Naive B cell (primary cell): Measurements from ENCODE around the gene SF3A1. TPM values are rescaled to one million over a fixed set of nuclear protein-coding genes. Genes with fewer than 3 reads are reported as not detected.

Source experiments
- ATAC-seq, 2 donors: fragments of 150-1000 bp; cut with Tn5 transposase; 2 replicates each; pipeline ENCODE4 v1.10.0; 2021; ENCODE audit warnings: low read depth in 2 of 2, mild to moderate bottlenecking in 2 of 2, moderate library complexity in 2 of 2
- DNase-seq: peaks from one replicate; pipeline ENCODE4 v3.0.0; 2022
- H3K27ac Mint-ChIP-seq, 6 donors: one replicate each; pipeline ENCODE4 v1.8.0; 2020 to 2022; ENCODE audit warnings: mild to moderate bottlenecking in 6 of 6, mixed read lengths in 6 of 6, moderate library complexity in 5 of 6, inconsistent platforms in 2 of 6
- H3K27me3 Mint-ChIP-seq, 3 donors: one replicate each; pipeline ENCODE4 v1.8.0; 2021 to 2022; ENCODE audit warnings: mixed read lengths in 3 of 3, mild to moderate bottlenecking in 1 of 3
- H3K36me3 Mint-ChIP-seq, 2 donors: one replicate each; pipeline ENCODE4 v1.8.0; 2020 to 2022; ENCODE audit warnings: mixed read lengths in 2 of 2, inconsistent platforms in 1 of 2, mild to moderate bottlenecking in 1 of 2
- H3K4me1 Mint-ChIP-seq, 3 donors: one replicate each; pipeline ENCODE4 v1.8.0; 2020 to 2022; ENCODE audit warnings: mixed read lengths in 3 of 3, inconsistent platforms in 1 of 3, mild to moderate bottlenecking in 1 of 3, moderate library complexity in 1 of 3
- H3K4me3 Mint-ChIP-seq, 8 donors: one replicate each; pipeline ENCODE4 v1.8.0; 2020 to 2022; ENCODE audit warnings: mild to moderate bottlenecking in 8 of 8, mixed read lengths in 8 of 8, moderate library complexity in 8 of 8, inconsistent platforms in 2 of 8
- H3K9me3 Mint-ChIP-seq, 7 donors: one replicate each; pipeline ENCODE4 v1.8.0; 2020 to 2022; ENCODE audit warnings: mixed read lengths in 7 of 7, mild to moderate bottlenecking in 5 of 7, inconsistent platforms in 2 of 7, moderate library complexity in 1 of 7
- polyA plus RNA-seq, 6 donors: library from polyadenylated mRNA; unstranded; fragments of 300-500 nt; fragmentation: Illumina TruSeq; gene quantifications; one replicate each; pipeline ENCODE4 v1.2.3, GENCODE V29; 2021; ENCODE audit warnings: low read depth in 6 of 6

The SF3A1 gene
- polyA plus RNA-seq, 6 donors from 2014 or later, result 34.1 to 110 (median 80.3) TPM

DNA sequence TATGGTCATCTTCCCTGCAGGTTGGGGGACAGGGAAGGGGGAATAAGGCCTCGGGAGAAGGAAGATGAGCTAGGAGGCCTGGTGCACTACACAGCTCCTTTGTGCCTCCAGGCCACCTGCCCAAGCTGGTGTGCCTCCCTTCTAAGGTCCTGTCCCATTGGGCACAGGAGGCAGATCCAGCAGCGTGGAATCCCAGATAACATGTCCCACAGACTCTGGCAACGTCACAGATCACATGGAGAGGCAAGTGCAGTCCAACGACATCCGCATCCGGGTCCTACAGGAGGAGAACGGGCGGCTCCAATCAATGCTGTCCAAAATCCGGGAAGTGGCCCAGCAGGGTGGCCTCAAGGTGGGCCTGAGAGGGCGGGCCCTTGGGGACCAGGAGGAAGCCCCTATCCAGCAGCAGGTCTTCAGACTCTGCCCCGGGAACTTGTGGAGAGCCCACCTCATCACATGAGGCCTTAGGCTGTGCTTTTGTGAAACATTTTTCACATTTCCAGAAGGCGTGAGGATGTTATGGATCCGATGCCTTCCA is 18.7 kb upstream of the SF3A1 start:
- ATAC-seq (no peak), DNase-seq (no peak)
- no peak overlapping the region for H3K27ac Mint-ChIP-seq
- H3K4me1 Mint-ChIP-seq, result peaks cover 1 to 7% (median 5%) of the 10 kb centered on the region in 3 donors
- no peaks in the 10 kb centered on the region for H3K36me3 Mint-ChIP-seq
- H3K9me3 Mint-ChIP-seq, result no peaks in the 10 kb centered on the region
- H3K27me3 Mint-ChIP-seq, result no peaks in the 10 kb centered on the region
- H3K4me3 Mint-ChIP-seq, result no peak overlapping the region

DNA sequence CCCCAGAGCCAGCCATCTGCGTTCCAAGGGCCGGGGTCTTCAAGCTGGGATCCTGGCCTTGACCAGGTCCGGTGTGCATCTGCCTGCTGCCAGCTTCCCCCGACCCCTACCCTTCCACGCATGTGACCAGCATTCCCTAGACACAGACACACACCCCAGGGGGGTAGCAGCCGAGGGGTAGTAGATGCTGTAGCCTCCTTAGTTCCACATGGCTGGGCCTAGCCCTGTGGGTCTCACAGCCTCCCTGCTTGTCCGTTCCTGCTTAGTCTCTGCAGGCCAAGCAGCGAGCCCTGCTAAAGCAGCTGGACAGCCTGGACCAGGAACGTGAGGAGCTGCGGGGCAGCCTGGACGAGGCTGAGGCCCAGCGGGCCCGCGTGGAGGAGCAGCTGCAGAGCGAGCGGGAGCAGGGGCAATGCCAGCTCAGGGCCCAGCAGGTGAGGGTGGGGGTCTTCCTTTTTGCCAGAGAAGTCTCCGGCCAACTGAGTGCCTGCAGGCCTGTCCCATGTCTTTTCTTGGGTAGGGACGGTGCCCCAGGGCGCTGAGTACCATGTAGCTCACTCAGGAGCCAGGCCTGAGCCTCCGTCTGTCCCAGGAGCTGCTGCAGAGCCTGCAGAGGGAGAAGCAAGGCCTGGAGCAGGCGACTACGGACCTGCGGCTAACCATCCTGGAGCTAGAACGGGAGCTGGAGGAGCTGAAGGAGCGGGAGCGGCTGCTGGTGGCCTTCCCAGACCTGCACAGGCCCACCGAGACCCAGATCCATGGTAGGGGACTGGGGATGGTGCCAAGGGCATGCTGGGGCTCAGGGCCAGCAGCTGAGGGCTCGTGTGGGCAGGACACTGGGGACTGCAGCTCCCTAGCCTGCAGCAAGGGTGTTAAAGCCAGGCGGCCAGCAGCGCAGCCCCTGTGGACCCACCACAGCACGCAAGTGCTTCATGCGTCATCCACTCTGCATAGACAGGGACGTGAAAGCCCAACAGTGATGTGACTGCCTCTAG is 16.9 kb upstream of the SF3A1 start:
- Mint-ChIP-seq H3K36me3 (no peaks in the 10 kb centered on the region), H3K4me1 (no peaks in the 10 kb centered on the region), H3K27me3 (no peaks in the 10 kb centered on the region), H3K4me3 (no peak overlapping the region), H3K27ac (peak overlapping the region in 1 of 6 donors; percentile 74), H3K9me3 (no peaks in the 10 kb centered on the region)
- DNase-seq, result no peak
- ATAC-seq, result no peak

DNA sequence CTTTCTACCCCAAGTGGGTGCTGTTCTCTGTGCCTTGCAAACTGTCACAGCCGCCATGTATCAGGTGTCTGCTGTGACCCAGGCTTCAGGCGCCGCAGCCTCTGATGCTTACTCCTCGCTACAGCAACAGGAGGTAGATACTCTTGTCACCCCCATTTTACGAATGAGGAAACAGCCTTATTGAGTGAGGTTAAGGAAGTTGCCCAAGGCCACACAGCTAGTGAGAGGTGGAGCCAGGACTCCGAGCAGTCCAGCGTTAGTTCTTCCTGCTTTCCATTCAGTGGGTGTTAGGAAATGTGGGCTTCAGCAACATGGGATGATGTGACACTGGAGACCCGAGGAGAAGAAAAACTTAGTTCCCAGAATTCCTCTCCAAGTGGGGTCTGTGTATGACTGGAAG is 16.2 kb upstream of the SF3A1 start:
- H3K9me3 Mint-ChIP-seq, result no peaks in the 10 kb centered on the region
- H3K4me3 Mint-ChIP-seq, result no peak overlapping the region
- no peaks in the 10 kb centered on the region for H3K36me3 Mint-ChIP-seq
- no peaks in the 10 kb centered on the region for H3K27me3 Mint-ChIP-seq
- H3K27ac Mint-ChIP-seq, result peak overlapping the region in 1 of 6 donors; percentile 41
- no peaks in the 10 kb centered on the region for H3K4me1 Mint-ChIP-seq
- DNase-seq, result no peak
- ATAC-seq, result no peak

DNA sequence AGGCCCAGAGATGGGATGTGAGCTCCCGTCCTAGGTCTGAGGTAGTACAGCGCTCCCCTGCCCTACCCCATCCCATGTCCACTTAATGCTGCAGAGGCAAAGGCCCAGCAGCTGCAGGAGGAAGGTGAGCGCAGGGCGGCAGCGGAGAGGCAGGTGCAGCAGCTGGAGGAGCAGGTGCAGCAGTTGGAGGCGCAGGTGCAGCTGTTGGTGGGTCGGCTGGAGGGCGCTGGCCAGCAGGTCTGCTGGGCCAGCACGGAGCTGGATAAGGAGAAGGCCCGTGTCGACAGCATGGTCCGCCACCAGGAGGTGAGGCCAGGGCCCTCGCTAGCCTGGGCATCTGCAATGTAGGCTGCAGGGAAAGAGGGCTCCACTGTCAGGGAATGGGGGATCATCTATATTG is 15.3 kb upstream of the SF3A1 start:
- no peaks in the 10 kb centered on the region for H3K4me1 Mint-ChIP-seq
- no peak overlapping the region for H3K4me3 Mint-ChIP-seq
- no peaks in the 10 kb centered on the region for H3K9me3 Mint-ChIP-seq
- H3K27me3 Mint-ChIP-seq, result no peaks in the 10 kb centered on the region
- H3K27ac Mint-ChIP-seq, result peak overlapping the region in 1 of 6 donors; percentile 64
- H3K36me3 Mint-ChIP-seq, result no peaks in the 10 kb centered on the region
- DNase-seq (no peak), ATAC-seq (no peak)

DNA sequence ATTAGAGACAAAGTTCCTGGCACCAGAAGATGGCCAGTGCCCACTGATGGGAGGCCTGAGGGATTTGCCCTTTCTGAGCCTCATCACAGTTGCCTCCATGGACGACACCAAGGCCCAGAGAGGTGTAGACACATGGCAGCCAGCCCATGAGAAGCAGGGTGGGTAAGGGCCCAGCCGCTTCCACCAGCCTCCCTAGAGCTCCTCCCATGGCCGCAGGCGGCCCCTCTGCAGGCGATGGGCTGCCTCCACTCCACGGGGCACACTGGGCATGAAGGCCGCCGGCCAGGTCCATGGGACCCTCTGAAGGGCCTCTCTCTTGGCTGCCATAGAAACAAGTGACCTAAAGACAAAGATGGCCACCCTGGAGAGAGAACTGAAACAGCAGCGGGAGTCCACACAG is 14.6 kb upstream of the SF3A1 start:
- Mint-ChIP-seq H3K4me1 (peaks cover 0 to 3% (median 0%) of the 10 kb centered on the region in 3 donors), H3K4me3 (no peak overlapping the region), H3K27ac (peak overlapping the region in 1 of 6 donors; percentile 20), H3K9me3 (no peaks in the 10 kb centered on the region), H3K36me3 (no peaks in the 10 kb centered on the region), H3K27me3 (no peaks in the 10 kb centered on the region)
- ATAC-seq, result no peak
- DNase-seq, result no peak

DNA sequence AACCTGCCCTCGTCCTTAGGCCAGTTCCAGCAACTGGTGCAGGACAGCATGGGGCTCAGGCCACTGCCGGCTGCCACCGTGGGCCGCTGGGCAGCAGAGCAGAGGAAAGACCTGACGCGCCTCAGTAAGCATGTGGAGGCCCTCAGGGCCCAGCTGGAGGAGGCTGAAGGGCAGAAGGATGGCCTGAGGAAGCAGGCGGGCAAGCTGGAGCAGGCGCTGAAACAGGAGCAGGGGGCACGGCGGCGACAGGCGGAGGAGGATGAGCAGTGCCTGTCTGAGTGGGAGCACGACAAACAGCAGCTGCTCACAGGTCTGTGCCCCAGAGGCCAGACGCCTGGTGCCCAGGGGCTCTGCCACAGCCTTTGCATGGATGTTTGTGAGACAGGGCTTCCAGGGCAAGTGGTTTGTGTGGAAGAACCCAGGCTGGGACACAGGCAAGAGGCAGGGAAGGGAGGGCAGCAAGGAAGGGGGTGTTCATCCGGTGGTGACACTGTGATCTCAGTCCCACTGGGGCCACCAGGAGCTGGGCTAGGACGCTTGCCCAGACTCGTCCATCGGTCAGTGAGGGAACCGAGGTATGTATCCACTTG is 14.0 kb upstream of the SF3A1 start:
- Mint-ChIP-seq H3K36me3 (no peaks in the 10 kb centered on the region), H3K4me3 (no peak overlapping the region), H3K27me3 (no peaks in the 10 kb centered on the region), H3K9me3 (no peaks in the 10 kb centered on the region), H3K27ac (peak overlapping the region in 1 of 6 donors; percentile 20), H3K4me1 (peaks cover 0 to 3% (median 0%) of the 10 kb centered on the region in 3 donors)
- ATAC-seq (no peak), DNase-seq (no peak)

DNA sequence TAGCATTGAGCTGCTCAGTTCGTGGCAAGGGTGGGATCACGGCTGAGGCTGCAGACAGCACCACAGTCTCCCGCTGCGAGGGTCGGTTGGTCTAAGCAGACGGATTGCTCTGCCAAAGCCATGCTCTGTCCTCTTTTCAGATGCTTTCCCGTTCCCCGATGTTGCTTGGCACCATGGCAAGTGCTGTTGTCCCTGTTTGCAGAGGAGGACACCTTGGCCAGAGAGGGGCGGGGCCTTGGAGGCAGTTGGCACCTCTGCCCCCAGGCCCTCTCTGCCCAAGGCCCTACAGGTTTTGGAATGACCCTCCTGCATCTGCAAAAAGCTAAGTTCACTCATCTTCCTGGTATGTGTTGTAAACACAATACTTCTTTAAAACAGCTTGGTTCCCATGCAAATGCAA is 11.7 kb upstream of the SF3A1 start:
- no peak overlapping the region for H3K4me3 Mint-ChIP-seq
- ATAC-seq, result no peak
- H3K36me3 Mint-ChIP-seq, result no peaks in the 10 kb centered on the region
- H3K27ac Mint-ChIP-seq, result no peak overlapping the region
- H3K9me3 Mint-ChIP-seq, result no peaks in the 10 kb centered on the region
- no peaks in the 10 kb centered on the region for H3K27me3 Mint-ChIP-seq
- DNase-seq, result no peak
- peaks cover 0 to 3% (median 0%) of the 10 kb centered on the region in 3 donors for H3K4me1 Mint-ChIP-seq

DNA sequence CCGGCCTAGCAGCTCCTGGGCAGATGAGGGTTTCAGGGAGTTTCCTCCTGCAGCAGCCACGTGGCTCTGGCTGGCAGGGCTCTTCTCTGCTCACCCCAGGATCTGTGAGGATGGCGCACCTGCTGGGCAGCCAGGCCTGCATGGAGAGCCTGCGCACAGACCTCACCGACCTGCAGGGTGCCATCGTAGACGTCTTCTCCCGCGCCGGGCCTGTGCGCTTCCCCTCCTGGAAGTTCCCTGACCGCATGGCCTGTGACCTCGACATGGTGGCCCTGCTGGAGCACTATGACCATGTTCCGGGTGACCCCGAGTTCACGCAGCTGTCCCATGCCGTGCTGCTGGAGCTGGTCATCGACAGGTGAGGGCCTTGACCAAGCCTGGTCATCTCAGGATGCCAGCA is 9.2 kb upstream of the SF3A1 start:
- DNase-seq, result no peak
- no peak overlapping the region for H3K27ac Mint-ChIP-seq
- no peak for ATAC-seq
- H3K4me1 Mint-ChIP-seq, result peaks cover 0 to 3% (median 0%) of the 10 kb centered on the region in 3 donors
- no peaks in the 10 kb centered on the region for H3K36me3 Mint-ChIP-seq
- H3K27me3 Mint-ChIP-seq, result no peaks in the 10 kb centered on the region
- no peak overlapping the region for H3K4me3 Mint-ChIP-seq
- no peaks in the 10 kb centered on the region for H3K9me3 Mint-ChIP-seq

DNA sequence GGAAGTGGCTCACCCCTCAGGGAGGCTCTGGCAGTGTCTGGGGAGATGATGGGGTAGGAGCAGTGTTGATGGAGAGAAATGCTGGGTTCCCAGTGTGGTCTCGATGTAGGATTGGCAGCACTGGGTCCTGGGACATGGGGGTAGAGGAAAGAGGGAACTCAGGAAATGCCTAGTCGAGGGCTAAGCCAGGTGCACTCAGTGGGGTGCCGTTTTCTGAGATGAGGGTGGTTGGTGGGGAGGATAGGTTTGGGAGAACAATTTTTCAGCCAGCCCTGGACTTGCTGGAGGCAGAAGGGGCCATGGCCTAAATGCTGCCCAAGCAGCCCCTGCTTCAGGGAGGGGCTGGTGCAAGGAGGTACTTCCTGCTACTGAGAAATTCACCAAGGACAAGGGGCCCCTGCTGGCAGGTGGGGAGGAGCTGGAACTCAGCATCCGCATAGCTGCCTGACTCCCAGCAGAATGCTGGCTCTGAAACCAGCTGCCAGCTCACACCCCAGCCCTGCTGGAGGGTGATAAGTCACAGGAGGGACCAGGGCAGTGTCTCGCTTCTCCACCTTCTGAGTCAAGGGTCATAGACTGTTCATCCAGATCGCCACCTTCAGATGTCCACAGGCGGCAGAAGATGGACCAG is 6.1 kb upstream of the SF3A1 start:
- Mint-ChIP-seq H3K27me3 (peaks cover 0 to 5% (median 0%) of the 10 kb centered on the region in 3 donors), H3K4me3 (no peak overlapping the region), H3K27ac (peak overlapping the region in 2 of 6 donors; percentile 1 to 39), H3K4me1 (peaks cover 5 to 7% (median 5%) of the 10 kb centered on the region in 3 donors), H3K9me3 (no peaks in the 10 kb centered on the region), H3K36me3 (no peaks in the 10 kb centered on the region)
- DNase-seq (no peak), ATAC-seq (no peak)

DNA sequence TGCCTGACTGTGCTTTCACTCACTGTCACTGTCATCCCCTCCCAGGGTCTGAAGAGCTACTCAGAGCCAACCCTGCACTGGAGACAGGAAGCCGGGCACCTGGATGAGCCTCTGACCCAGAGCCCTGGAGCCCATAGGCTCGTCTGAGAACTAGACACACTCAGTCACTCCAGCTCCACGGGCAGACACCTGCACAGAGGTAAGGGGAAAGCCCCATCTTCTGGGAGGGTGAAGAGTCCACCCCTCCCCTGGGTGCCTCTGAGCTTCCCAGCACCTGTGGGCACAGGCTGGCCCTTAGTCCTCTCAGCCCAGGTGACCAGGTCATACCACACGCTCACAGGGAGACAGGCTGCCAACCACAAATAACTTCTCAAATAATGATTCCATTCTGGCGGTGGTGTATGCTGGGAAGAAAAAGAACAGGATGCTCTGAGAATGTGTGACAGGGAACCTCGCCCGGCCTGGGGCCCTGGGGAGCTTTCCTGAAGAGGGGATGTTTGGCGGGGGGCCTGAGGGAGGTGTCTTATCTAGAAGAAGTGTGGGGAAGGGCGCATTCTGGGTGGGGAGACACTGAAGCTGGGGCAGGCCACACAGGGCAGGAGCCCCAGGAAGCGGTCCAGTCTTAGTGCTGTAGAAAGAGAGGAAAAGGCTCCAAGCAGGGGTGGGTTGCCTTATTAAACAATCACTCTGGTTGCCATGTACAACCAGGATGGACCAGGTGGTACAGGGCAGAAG is 5.4 kb upstream of the SF3A1 start:
- ATAC-seq, result no peak
- H3K36me3 Mint-ChIP-seq, result no peaks in the 10 kb centered on the region
- no peak for DNase-seq
- H3K27ac Mint-ChIP-seq, result peak overlapping the region in 3 of 6 donors; percentile 1 to 62 (median 1)
- no peak overlapping the region for H3K4me3 Mint-ChIP-seq
- peaks cover 0 to 5% (median 0%) of the 10 kb centered on the region in 3 donors for H3K27me3 Mint-ChIP-seq
- H3K9me3 Mint-ChIP-seq, result no peaks in the 10 kb centered on the region
- H3K4me1 Mint-ChIP-seq, result peaks cover 10 to 11% (median 10%) of the 10 kb centered on the region in 3 donors

DNA sequence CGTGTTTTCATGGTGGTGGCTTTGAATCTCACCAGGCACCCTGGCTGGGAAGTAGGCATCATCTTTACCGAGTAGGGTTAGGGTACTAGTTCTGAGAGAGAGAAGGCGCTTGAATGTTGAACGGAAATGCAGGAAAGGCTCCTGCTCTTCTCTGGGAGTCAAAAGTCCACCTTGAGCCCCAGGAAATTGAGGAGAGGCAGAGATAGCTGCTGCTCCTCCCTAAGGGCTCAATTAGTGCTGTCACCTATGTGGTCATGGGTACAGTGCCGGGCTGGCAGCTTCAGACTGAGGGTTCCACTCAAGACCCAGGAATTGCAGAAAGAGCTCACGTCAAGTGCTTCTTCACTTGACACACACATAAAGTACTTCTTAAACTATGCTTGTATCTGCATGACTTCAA is 1.8 kb upstream of the SF3A1 start:
- Mint-ChIP-seq H3K27me3 (peaks cover 0 to 5% (median 0%) of the 10 kb centered on the region in 3 donors), H3K4me3 (peak overlapping the region in 4 of 8 donors; percentile 37 to 95 (median 68)), H3K27ac (peak overlapping the region in 1 of 6 donors; percentile 38), H3K36me3 (no peaks in the 10 kb centered on the region), H3K4me1 (peaks cover 32 to 41% (median 40%) of the 10 kb centered on the region in 3 donors), H3K9me3 (peaks cover 0 to 2% (median 0%) of the 10 kb centered on the region in 7 donors)
- no peak for DNase-seq
- no peak for ATAC-seq

DNA sequence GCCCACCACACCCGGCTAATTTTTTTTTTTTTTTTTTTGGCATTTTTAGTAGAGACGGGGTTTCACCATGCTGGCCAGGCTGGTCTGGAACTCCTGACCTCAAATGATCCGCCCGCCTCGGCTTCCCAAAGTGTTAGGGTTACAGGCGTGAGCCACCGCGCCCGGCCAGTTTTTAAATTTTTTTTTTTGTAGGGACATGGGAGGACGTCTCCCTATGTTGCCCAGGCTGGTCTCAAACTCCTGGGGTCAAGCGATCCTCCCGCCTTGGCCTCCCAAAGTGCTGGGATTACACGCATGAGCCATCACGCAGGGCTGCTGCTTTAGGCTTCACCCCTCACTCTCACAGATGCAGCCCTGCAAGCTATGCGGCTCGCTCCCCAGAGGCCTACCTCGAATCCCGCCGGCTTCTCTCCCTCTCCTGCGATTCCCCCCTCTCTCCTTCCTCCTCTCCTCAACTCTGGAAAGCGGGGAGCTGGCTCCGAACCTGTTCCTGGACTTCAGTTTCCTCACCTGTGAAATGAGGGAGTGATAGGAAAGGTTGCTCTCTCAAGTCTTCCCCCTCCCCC is 1.0 kb upstream of the SF3A1 start:
- no peak for DNase-seq
- Mint-ChIP-seq H3K9me3 (peaks cover 0 to 2% (median 0%) of the 10 kb centered on the region in 7 donors), H3K27me3 (peaks cover 0 to 5% (median 0%) of the 10 kb centered on the region in 3 donors), H3K27ac (peak overlapping the region; percentile 79 to 99 (median 98)), H3K36me3 (no peaks in the 10 kb centered on the region), H3K4me1 (peaks cover 33 to 43% (median 42%) of the 10 kb centered on the region in 3 donors), H3K4me3 (peak overlapping the region; percentile 91 to 99 (median 96))
- ATAC-seq, result no peak
